Measurements from ENCODE around the gene MCC.

Gene MCC

DNA sequence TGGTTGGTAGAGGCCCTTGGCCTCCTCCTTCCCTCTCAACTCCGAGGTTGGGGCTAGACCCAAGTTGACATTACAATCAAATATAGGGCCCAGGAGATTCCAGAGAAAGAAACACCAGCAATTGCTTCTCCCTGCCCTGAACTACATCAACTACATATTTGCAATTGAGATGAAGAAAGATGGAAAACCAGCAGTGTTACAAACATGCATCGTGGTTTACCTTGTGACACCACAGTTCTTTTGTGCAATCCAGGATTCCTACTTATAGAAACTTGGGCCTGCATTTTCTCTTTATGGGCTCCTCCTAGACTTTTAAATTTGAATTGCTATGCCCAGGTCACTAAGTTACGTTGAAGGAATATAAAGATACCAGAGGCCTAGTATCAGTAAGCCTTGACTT, 384.9 kb downstream of the MCC start:
- H3K4me3 ChIP-seq (ENCODE audit: control insufficient read depth, low read depth, low read length) = no peak overlapping the region
- no peak for DNase-seq (ENCODE audit: low read depth)
- TF ChIP-seq, protein P1, sequence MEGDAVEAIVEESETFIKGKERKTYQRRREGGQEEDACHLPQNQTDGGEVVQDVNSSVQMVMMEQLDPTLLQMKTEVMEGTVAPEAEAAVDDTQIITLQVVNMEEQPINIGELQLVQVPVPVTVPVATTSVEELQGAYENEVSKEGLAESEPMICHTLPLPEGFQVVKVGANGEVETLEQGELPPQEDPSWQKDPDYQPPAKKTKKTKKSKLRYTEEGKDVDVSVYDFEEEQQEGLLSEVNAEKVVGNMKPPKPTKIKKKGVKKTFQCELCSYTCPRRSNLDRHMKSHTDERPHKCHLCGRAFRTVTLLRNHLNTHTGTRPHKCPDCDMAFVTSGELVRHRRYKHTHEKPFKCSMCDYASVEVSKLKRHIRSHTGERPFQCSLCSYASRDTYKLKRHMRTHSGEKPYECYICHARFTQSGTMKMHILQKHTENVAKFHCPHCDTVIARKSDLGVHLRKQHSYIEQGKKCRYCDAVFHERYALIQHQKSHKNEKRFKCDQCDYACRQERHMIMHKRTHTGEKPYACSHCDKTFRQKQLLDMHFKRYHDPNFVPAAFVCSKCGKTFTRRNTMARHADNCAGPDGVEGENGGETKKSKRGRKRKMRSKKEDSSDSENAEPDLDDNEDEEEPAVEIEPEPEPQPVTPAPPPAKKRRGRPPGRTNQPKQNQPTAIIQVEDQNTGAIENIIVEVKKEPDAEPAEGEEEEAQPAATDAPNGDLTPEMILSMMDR (conservative IDR thresholded peaks at IDR 0.05; ENCODE audit: control insufficient read depth, insufficient read depth, low read depth, low read length) = no peak

GRCh38 chr5:113102121-113102531, 386.1 kb downstream of the MCC start:
- H3K4me3 ChIP-seq (ENCODE audit: control insufficient read depth, low read depth, low read length) = no peak overlapping the region
- TF ChIP-seq, protein P1 (conservative IDR thresholded peaks at IDR 0.05; ENCODE audit: control insufficient read depth, insufficient read depth, low read depth, low read length) = no peak
- no peak for DNase-seq (ENCODE audit: low read depth)

- TF ChIP-seq, protein P1 (conservative IDR thresholded peaks at IDR 0.05; ENCODE audit: control insufficient read depth, insufficient read depth, low read depth, low read length) = no peak
- H3K4me3 ChIP-seq (ENCODE audit: control insufficient read depth, low read depth, low read length) = no peak overlapping the region
- DNase-seq (ENCODE audit: low read depth) = no peak
These were observed 387.3 kb downstream of the MCC start for GRCh38 chr5:113100981-113101380.

GRCh38 chr5:113099822-113100221, 388.4 kb downstream of the MCC start:
- TF ChIP-seq, protein P1 (conservative IDR thresholded peaks at IDR 0.05; ENCODE audit: control insufficient read depth, insufficient read depth, low read depth, low read length) = no peak
- no peak for DNase-seq (ENCODE audit: low read depth)
- no peak overlapping the region for H3K4me3 ChIP-seq (ENCODE audit: control insufficient read depth, low read depth, low read length)

- TF ChIP-seq, protein P1 (conservative IDR thresholded peaks at IDR 0.05; ENCODE audit: control insufficient read depth, insufficient read depth, low read depth, low read length) = no peak
- DNase-seq (ENCODE audit: low read depth) = no peak
- no peak overlapping the region for H3K4me3 ChIP-seq (ENCODE audit: control insufficient read depth, low read depth, low read length)
These were observed 389.9 kb downstream of the MCC start for GRCh38 chr5:113098378-113098777.

DNA sequence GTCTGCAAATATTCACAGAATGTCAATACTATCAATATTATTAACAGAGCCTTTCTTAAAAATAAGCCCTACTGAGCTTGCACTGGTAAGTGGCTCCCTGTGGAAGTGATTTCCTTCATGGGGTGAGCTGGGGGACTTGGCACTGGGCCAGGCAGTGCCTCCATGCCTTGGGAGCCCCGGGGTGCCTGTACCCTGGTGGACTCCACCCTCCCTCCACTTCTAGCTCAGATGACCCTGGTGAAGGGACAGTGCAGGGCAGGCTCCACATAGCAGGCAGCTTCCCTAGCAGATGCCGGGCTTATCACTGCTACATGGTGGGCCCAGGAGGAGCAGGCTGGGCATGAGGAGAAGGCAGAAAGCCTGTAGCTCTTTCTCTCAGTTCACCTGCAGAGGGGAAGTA, 392.4 kb downstream of the MCC start:
- no peak overlapping the region for H3K4me3 ChIP-seq (ENCODE audit: control insufficient read depth, low read depth, low read length)
- DNase-seq (ENCODE audit: low read depth) = no peak
- TF ChIP-seq, protein P1 (conservative IDR thresholded peaks at IDR 0.05; ENCODE audit: control insufficient read depth, insufficient read depth, low read depth, low read length) = no peak

DNA sequence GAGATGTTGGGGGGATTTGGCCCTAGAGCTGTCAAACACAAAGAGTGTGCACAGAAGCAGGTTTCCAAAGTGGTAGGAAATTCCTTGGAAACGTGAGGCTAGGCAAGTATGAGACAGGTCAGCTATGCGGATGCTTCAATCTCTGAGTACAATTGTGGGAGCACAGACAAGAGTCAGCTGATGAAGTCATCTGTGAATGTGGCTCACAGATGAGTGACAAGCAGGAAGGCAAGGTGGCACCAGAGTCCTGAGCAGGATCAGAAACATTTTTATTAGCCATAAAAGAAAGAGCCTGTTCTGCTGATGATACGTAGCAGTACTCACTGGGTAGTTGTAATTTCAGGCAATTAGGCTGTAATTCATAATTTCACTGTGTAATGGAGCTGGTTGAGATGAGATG, 394.7 kb downstream of the MCC start:
- no peak for DNase-seq (ENCODE audit: low read depth)
- TF ChIP-seq, protein P1 (conservative IDR thresholded peaks at IDR 0.05; ENCODE audit: control insufficient read depth, insufficient read depth, low read depth, low read length) = no peak
- H3K4me3 ChIP-seq (ENCODE audit: control insufficient read depth, low read depth, low read length) = no peak overlapping the region
